Measurements from ENCODE around the gene TSEN2.

Gene TSEN2

DNA sequence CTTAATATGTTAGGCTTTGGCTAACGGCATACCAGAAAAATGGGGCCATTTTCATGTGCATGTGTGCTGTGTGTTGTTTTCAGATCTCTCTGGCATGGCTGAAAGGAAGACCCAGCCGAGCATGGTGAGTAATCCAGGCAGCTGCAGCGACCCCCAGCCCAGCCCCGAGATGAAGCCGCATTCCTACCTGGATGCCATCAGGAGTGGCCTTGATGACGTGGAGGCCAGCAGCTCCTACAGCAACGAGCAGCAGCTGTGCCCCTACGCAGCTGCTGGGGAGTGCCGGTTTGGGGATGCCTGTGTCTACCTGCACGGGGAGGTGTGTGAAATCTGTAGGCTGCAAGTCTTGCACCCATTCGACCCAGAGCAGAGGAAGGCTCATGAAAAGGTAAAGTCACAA is 87.7 kb downstream of the TSEN2 start:
- DNase-seq (ENCODE audit: low read depth, low spot score), result no peak
- in situ Hi-C loops (cut with HindIII; ENCODE audit: low sequenced_read_pairs), result no loop called here
- H3K4me3 ChIP-seq (ENCODE audit: low read depth, low read length), result no peak overlapping the region
- TF ChIP-seq, protein P1, sequence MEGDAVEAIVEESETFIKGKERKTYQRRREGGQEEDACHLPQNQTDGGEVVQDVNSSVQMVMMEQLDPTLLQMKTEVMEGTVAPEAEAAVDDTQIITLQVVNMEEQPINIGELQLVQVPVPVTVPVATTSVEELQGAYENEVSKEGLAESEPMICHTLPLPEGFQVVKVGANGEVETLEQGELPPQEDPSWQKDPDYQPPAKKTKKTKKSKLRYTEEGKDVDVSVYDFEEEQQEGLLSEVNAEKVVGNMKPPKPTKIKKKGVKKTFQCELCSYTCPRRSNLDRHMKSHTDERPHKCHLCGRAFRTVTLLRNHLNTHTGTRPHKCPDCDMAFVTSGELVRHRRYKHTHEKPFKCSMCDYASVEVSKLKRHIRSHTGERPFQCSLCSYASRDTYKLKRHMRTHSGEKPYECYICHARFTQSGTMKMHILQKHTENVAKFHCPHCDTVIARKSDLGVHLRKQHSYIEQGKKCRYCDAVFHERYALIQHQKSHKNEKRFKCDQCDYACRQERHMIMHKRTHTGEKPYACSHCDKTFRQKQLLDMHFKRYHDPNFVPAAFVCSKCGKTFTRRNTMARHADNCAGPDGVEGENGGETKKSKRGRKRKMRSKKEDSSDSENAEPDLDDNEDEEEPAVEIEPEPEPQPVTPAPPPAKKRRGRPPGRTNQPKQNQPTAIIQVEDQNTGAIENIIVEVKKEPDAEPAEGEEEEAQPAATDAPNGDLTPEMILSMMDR (IDR thresholded peaks at IDR 0.05; ENCODE audit: low read depth, low read length), result no peak

DNA sequence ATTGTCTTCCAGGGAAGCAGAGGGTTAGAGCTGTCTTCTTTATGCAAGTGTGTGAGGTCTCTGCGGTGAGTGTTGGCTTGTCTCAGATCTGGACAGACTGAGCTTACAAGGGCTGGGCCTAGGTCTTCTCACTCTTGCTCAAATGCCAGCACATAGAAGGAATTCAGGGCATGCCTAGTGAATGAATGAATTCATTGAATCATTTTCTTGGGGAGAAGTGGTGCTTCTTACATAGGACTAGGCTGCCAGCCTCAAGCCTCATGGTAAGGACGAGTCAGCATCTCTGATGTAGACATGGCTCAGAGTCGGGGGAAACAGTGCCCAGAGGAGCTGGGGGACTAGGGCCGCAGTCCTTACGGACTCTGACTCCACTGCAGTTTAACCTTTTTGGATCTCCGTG is 89.9 kb downstream of the TSEN2 start:
- H3K4me3 ChIP-seq (ENCODE audit: low read depth, low read length), result no peak overlapping the region
- in situ Hi-C loops (cut with HindIII; ENCODE audit: low sequenced_read_pairs), result no loop called here
- TF ChIP-seq, protein P1 (IDR thresholded peaks at IDR 0.05; ENCODE audit: low read depth, low read length), result no peak
- no peak for DNase-seq (ENCODE audit: low read depth, low spot score)

DNA sequence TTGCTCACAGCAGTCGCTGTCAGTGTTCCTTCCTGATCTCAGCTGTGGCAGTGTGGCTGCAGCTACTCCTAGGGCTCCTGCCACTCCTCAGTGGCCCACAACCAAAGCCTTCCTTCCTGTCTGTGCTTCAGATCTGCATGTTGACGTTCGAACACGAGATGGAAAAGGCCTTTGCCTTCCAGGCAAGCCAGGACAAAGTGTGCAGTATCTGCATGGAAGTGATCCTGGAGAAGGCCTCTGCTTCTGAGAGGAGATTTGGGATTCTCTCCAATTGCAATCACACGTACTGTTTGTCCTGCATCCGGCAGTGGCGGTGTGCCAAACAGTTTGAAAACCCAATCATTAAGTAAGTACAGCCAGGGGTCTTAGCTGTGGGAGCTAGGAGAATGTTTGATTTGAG is 90.4 kb downstream of the TSEN2 start:
- no peak for DNase-seq (ENCODE audit: low read depth, low spot score)
- TF ChIP-seq, protein P1 (IDR thresholded peaks at IDR 0.05; ENCODE audit: low read depth, low read length), result no peak
- H3K4me3 ChIP-seq (ENCODE audit: low read depth, low read length), result no peak overlapping the region
- in situ Hi-C loops (cut with HindIII; ENCODE audit: low sequenced_read_pairs), result no loop called here

DNA sequence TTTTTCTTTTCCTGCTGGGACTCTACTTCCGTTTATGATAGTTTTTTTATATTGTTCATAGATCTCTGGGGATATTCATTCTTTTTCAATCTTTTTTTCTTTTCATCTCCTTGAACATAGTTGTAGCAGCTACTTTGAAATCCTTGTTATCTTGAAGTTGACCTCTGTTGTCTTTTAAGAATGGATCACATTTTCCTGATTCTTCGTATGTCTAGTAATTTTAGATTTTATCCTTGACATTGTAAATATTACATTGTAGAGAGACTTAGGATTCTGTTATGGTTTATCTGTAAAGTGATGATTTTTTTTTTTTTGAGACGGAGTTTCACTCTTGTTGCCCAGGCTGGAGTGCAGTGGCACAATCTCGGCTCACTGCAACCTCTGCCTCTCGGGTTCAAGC is 93.1 kb downstream of the TSEN2 start:
- TF ChIP-seq, protein P1 (IDR thresholded peaks at IDR 0.05; ENCODE audit: low read depth, low read length), result no peak
- no peak for DNase-seq (ENCODE audit: low read depth, low spot score)
- in situ Hi-C loops (cut with HindIII; ENCODE audit: low sequenced_read_pairs), result no loop called here
- H3K4me3 ChIP-seq (ENCODE audit: low read depth, low read length), result no peak overlapping the region

DNA sequence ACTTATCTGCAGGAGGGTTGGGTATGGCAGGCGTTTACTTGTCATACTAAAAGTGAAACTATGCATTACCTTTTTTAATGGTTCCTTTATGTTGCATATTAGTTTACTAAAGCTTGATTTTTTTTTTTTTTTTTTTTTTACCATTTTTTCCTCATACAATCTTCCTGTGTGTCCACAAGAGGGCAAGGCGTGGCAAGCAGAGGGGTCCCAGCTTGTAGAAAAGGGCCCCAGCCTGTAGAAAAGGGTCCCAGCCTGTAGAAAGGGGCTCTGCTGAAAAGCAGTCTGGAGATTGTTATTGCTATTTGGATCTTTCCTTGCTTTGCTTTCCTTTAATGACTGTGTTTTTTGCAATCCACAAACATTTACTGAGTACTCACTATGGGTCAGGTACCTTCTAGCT is 94.5 kb downstream of the TSEN2 start:
- H3K4me3 ChIP-seq (ENCODE audit: low read depth, low read length), result no peak overlapping the region
- in situ Hi-C loops (cut with HindIII; ENCODE audit: low sequenced_read_pairs), result no loop called here
- no peak for DNase-seq (ENCODE audit: low read depth, low spot score)
- TF ChIP-seq, protein P1 (IDR thresholded peaks at IDR 0.05; ENCODE audit: low read depth, low read length), result peak; percentile 35

DNA sequence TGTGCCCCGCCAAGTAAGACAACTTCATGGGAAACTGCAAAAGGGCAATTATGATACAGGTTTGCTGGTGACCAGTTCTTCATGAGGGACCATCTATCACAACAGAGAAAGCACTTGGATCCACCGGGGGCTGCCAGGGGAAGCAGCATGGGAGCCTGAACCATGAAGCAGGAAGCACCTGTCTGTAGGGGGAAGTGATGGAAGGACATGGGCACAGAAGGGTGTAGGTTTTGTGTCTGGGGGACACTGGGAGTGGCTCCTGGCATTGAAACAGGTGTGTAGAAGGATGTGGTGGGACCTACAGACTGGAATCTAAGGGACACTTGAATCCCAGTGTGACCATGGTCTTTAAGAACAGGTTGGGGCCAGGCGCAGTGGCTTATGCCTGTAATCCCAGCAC is 95.2 kb downstream of the TSEN2 start:
- DNase-seq (ENCODE audit: low read depth, low spot score), result no peak
- in situ Hi-C loops (cut with HindIII; ENCODE audit: low sequenced_read_pairs), result no loop called here
- TF ChIP-seq, protein P1 (IDR thresholded peaks at IDR 0.05; ENCODE audit: low read depth, low read length), result no peak
- no peak overlapping the region for H3K4me3 ChIP-seq (ENCODE audit: low read depth, low read length)

DNA sequence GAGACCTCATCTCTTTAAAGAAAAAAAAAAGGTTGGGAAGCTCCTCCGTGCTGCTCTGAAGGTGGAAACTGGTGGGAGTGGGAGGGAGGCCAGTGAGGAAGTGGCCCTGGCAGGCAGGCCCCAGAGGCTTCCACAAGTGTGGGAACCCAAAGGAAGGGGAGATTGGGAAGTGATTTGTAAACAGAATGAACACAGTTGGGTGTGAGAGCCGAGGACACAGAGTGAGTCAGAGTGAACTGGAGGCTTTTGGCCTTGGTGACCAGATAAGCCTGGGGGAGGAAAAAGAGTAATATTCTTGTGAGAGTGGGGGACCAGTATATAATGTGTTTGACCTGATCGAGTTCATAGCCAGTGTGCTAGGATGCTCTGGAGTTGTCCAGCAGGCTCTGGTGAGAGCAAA is 95.6 kb downstream of the TSEN2 start:
- H3K4me3 ChIP-seq (ENCODE audit: low read depth, low read length), result no peak overlapping the region
- DNase-seq (ENCODE audit: low read depth, low spot score), result no peak
- in situ Hi-C loops (cut with HindIII; ENCODE audit: low sequenced_read_pairs), result no loop called here
- TF ChIP-seq, protein P1 (IDR thresholded peaks at IDR 0.05; ENCODE audit: low read depth, low read length), result no peak

All from astrocyte of the spinal cord (primary cell).